GM19328 (cell line): ENCODE measurements around the gene TLCD3A.
A peak's percentile ranks its signal among the peaks of the same experiment; 100 is the strongest.
"Not testable (repeated sequence)": the region's sequence is repeated elsewhere in the genome, so short reads cannot be mapped to it uniquely, and the experiment has no call there.

ENCODE experiments used
- ATAC-seq: cut with Tn5 transposase; IDR thresholded peaks from one replicate; pipeline ENCODE4 v1.9.1; 2021; ENCODE audit warnings: mild to moderate bottlenecking, moderate library complexity; ENCODE audit not compliant: unreplicated experiment

Gene TLCD3A

GRCh38 chr17:746783-747629 is 14.6 kb downstream of the TLCD3A start:
- no peak for ATAC-seq

GRCh38 chr17:748604-749003 is 16.2 kb downstream of the TLCD3A start:
- not testable (repeated sequence) for ATAC-seq

DNA sequence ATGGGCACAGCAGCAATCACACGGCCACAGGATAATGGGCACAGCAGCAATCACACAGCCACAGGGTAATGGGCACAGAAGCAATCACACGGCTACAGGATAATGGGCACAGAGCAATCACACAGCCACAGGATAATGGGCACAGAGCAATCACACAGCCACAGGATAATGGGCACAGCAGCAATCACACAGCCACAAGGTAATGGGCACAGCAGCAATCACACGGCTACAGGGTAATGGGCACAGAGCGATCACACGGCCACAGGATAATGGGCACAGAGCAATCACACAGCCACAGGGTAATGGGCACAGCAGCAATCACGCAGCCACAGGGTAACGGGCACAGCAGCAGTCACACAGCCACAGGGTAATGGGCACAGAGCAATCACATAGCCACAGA is 17.0 kb downstream of the TLCD3A start:
- ATAC-seq: not testable (repeated sequence)

- no peak for ATAC-seq
These were observed 18.1 kb downstream of the TLCD3A start for GRCh38 chr17:750431-751037.

- ATAC-seq: peak; percentile 23
These were observed 19.0 kb downstream of the TLCD3A start for GRCh38 chr17:751269-752001.

GRCh38 chr17:752002-752619 is 19.7 kb downstream of the TLCD3A start, which contains the start of gene GEMIN4:
Gene GEMIN4 (minus strand): TSS chr17:752264. CDS start chr17:752142, 122 bp downstream.
- ATAC-seq: peak; percentile 78

- ATAC-seq: no peak
These were observed 20.3 kb downstream of the TLCD3A start for GRCh38 chr17:752620-753219.

DNA sequence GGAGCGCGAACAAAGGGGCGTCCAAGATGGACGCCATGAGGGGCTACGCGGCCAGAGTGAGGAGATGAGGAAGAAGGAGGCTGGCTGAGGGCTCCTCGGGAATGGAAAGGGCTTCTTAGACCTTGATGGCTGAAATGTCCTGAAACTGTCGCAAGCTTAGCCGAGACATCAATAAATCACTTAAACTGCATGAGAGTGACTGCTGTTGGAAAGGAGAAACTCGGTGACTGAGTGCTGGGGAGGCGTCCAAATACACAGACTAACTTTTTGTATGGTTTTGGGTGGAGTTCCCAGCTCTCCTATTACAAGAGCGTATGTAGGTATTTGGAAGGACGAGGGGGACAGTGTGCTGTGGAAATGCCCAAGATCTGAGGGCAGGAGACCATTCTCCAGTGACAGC is 21.0 kb downstream of the TLCD3A start:
- no peak for ATAC-seq

DNA sequence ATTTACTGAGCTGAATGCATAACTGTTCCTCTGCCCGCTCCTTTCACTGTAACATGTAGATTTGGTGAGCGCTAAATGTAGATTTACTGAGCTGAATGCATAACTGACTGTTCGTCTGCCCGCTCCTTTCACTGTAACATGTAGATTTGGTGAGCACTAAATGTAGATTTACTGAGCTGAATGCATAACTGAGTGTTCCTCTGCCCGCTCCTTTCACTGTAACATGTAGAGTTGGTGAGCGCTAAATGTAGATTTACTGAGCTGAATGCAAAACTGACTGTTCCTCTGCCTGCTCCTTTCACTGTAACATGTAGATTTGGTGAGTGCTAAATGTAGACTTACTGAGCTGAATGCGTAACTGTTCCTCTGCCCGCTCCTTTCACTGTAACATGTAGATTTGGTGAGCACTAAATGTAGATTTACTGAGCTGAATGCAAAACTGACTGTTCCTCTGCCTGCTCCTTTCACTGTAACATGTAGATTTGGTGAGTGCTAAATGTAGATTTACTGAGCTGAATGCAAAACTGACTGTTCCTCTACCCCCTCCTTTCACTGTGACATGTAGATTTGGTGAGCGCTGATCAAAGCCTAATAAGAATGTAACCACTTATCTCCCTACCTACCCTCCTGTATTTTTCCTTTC is 23.0 kb downstream of the TLCD3A start:
- not testable (repeated sequence) for ATAC-seq

- not testable (repeated sequence) for ATAC-seq
These were observed 23.7 kb downstream of the TLCD3A start for GRCh38 chr17:756010-756567.

DNA sequence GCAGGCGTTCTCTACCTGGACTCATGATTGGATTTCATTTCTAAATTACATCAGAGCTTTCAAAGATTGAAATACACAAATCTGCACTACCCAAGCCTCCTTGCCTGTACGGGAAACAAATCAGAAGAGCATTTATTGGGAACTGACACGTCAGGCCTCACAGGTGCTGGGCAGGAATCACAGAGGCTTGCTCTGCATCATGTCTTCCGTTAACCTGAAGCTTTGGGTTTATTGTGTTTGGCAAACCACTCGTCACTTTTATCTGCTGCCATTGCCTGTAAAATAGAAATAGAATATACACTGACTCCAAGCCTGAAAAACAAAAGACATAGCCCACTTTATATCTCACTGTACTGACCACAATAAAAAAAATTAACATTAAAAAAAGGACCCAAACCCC is 27.6 kb downstream of the TLCD3A start:
- no peak for ATAC-seq

DNA sequence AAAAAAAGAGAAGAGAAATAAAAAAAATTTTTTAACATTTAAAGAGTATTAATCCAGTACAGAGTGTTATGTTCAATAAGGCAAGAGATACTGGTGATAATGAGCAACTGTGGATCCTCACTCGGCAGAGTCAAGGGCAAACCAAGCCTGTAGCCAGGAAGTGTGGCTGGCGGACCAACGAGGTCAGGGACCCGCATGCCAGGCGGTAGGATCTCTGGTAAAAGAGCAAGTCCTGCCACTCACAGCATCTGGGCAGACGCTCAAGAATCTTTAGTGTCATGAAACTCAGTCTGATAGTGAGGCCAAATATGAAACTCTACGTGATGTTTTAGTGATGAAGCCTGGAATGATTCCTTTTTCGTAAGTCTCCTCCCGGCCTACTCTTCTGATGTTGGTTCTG is 28.0 kb downstream of the TLCD3A start:
- no peak for ATAC-seq

GRCh38 chr17:767076-767475 is 34.7 kb downstream of the TLCD3A start:
- ATAC-seq: no peak

- ATAC-seq: no peak
These were observed 40.6 kb downstream of the TLCD3A start for GRCh38 chr17:773016-773415.

- ATAC-seq: no peak
These were observed 41.3 kb downstream of the TLCD3A start for GRCh38 chr17:773467-774312.

- no peak for ATAC-seq
These were observed 41.9 kb downstream of the TLCD3A start for GRCh38 chr17:774313-774584.

- no peak for ATAC-seq
These were observed 45.7 kb downstream of the TLCD3A start for GRCh38 chr17:778096-778495.

GRCh38 chr17:781805-782731 is 49.7 kb downstream of the TLCD3A start, which contains the start of the genes GLOD4 and MRM3:
Gene GLOD4 (minus strand): TSS chr17:782280. CDS start chr17:782255, 25 bp downstream.
Gene MRM3 (plus strand): TSS chr17:782353. CDS start chr17:782379, 26 bp downstream.
- peak; percentile 87 for ATAC-seq
